ENCODE data around the gene KCNAB2.
"Not testable (repeated sequence)": the region's sequence is repeated elsewhere in the genome, so short reads cannot be mapped to it uniquely, and the experiment has no call there.

Gene KCNAB2

DNA sequence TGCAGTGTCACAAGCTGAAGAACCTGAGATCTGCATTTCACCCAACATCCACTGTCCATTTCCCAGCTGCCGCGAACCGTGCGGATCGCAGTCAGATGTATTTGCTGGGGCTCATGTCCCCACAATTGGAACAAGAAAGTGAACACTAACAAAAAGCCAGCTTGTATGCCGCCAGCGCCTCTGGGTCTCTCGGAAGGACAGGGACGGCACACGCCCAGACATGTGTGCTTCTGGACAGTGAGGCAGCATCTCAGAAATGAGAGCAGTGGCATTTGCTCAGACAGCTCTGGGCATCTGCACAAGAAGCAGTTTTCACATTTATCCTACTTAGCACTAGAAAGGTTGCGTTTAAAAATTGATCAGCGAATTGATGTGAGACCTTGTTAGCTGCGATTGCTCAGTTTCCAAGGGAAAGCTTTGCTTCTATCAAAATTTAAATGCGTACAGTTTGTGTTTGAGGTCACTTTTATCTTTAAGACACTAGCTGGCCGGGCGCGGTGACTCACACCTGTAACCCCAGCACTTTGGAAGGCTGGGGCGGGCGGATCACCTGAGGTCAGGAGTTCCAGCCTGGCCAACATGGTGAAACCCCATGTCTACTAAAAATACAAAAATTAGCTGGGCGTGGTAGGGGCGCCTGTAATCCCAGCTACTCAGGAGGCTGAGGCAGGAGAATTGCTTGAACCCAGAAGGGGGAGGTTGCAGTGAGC, 28.7 kb downstream of the KCNAB2 start:
- H3K4me2 ChIP-seq (ENCODE audit: low read length), result no peak overlapping the region
- H3K79me2 ChIP-seq, result no peaks in the 10 kb centered on the region
- H3K27me3 ChIP-seq (ENCODE audit: control insufficient read depth, insufficient read depth, low read length), result no peaks in the 10 kb centered on the region
- no peak for TF ChIP-seq CTCF (IDR thresholded peaks at IDR 0.05)
- H3K9me3 ChIP-seq (ENCODE audit: control insufficient read depth, low read length), result no peaks in the 10 kb centered on the region
- no peak overlapping the region for H2AFZ ChIP-seq
- H3K36me3 ChIP-seq (ENCODE audit: control insufficient read depth, insufficient read depth, low read length), result no peaks in the 10 kb centered on the region
- H3K27ac ChIP-seq, result no peak overlapping the region
- no peak overlapping the region for H3K4me3 ChIP-seq (ENCODE audit: low read depth, low read length)
- H3K4me1 ChIP-seq, result no peaks in the 10 kb centered on the region
- no peak overlapping the region for H3K9ac ChIP-seq

DNA sequence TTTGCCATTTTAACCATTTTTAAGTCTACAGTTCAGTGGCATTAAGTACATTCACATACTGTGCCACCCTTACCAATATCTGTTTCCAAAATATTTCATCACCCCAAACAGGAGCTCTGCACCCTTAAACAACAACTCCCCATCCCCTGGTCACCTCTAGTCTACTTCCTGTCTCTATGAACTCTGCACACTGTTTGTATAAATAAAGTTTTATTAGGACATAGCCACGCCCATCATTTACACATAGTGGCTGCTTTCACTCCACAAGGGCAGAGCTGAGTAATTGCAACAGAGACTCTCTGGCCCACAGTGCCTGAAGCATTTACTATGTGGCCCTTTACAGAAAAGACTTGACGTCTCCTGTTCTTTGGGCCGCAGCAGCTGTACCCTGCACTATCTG, 30.1 kb downstream of the KCNAB2 start:
- H3K36me3 ChIP-seq (ENCODE audit: control insufficient read depth, insufficient read depth, low read length), result no peaks in the 10 kb centered on the region
- H3K4me1 ChIP-seq, result no peaks in the 10 kb centered on the region
- H3K4me2 ChIP-seq (ENCODE audit: low read length), result no peak overlapping the region
- no peaks in the 10 kb centered on the region for H3K79me2 ChIP-seq
- H2AFZ ChIP-seq, result no peak overlapping the region
- H3K9ac ChIP-seq, result no peak overlapping the region
- no peak overlapping the region for H3K27ac ChIP-seq
- TF ChIP-seq CTCF (IDR thresholded peaks at IDR 0.05), result no peak
- no peaks in the 10 kb centered on the region for H3K27me3 ChIP-seq (ENCODE audit: control insufficient read depth, insufficient read depth, low read length)
- no peak overlapping the region for H3K4me3 ChIP-seq (ENCODE audit: low read depth, low read length)
- no peaks in the 10 kb centered on the region for H3K9me3 ChIP-seq (ENCODE audit: control insufficient read depth, low read length)

GRCh38 chr1:6077061-6077460, 31.4 kb downstream of the KCNAB2 start:
- H3K4me2 ChIP-seq (ENCODE audit: low read length); H3K27ac ChIP-seq; H3K9ac ChIP-seq; H2AFZ ChIP-seq; H3K9me3 ChIP-seq (ENCODE audit: control insufficient read depth, low read length); H3K36me3 ChIP-seq (ENCODE audit: control insufficient read depth, insufficient read depth, low read length); H3K4me3 ChIP-seq (ENCODE audit: low read depth, low read length); H3K4me1 ChIP-seq; H3K27me3 ChIP-seq (ENCODE audit: control insufficient read depth, insufficient read depth, low read length); H3K79me2 ChIP-seq: not testable (repeated sequence)

GRCh38 chr1:6077506-6077905, 31.8 kb downstream of the KCNAB2 start:
- H3K27ac ChIP-seq, result no peak overlapping the region
- no peaks in the 10 kb centered on the region for H3K4me1 ChIP-seq
- H3K4me3 ChIP-seq (ENCODE audit: low read depth, low read length), result no peak overlapping the region
- no peaks in the 10 kb centered on the region for H3K36me3 ChIP-seq (ENCODE audit: control insufficient read depth, insufficient read depth, low read length)
- no peaks in the 10 kb centered on the region for H3K79me2 ChIP-seq
- H3K9ac ChIP-seq, result no peak overlapping the region
- no peak overlapping the region for H3K4me2 ChIP-seq (ENCODE audit: low read length)
- no peaks in the 10 kb centered on the region for H3K27me3 ChIP-seq (ENCODE audit: control insufficient read depth, insufficient read depth, low read length)
- no peak overlapping the region for H2AFZ ChIP-seq
- no peak for TF ChIP-seq CTCF (IDR thresholded peaks at IDR 0.05)
- H3K9me3 ChIP-seq (ENCODE audit: control insufficient read depth, low read length), result no peaks in the 10 kb centered on the region

- TF ChIP-seq CTCF (IDR thresholded peaks at IDR 0.05), result no peak
- Histone ChIP-seq H3K4me2 (ENCODE audit: low read length) (no peak overlapping the region), H3K79me2 (no peaks in the 10 kb centered on the region), H3K27me3 (ENCODE audit: control insufficient read depth, insufficient read depth, low read length) (no peaks in the 10 kb centered on the region), H2AFZ (no peak overlapping the region), H3K36me3 (ENCODE audit: control insufficient read depth, insufficient read depth, low read length) (no peaks in the 10 kb centered on the region), H3K4me1 (no peaks in the 10 kb centered on the region), H3K27ac (no peak overlapping the region), H3K4me3 (ENCODE audit: low read depth, low read length) (no peak overlapping the region), H3K9ac (no peak overlapping the region), H3K9me3 (ENCODE audit: control insufficient read depth, low read length) (no peaks in the 10 kb centered on the region)
These were observed 32.2 kb downstream of the KCNAB2 start for GRCh38 chr1:6077919-6078318.

Measured in parathyroid adenoma (tissue), 2 donors.